Esophagus squamous epithelium (tissue), 4 donors: ENCODE data around the gene RBKS.

Experiments
- POLR2A ChIP-seq, 4 donors: fragments of 450-650 bp; IDR thresholded peaks; one replicate each; pipeline ENCODE4 v1.6.1; 2017; ENCODE audit warnings: antibody characterized with exemption in 4 of 4, mild to moderate bottlenecking in 4 of 4, moderate library complexity in 3 of 4
- TF ChIP-seq, protein P1 (sequence below), 6 experiments: fragments of 450-650 bp in 4 of 6; fragments of 200-600 bp in 2 of 6; sonication (generic) in 2 of 6; IDR thresholded peaks; one replicate each; pipeline ENCODE4 v1.5.1; 2016 to 2019; ENCODE audit warnings: antibody characterized with exemption in 6 of 6, mild to moderate bottlenecking in 4 of 6, moderate library complexity in 4 of 6

GRCh38 chr2:27931361-27931950 lies 41.3 kb upstream of the RBKS start:
- no peak for TF ChIP-seq POLR2A (IDR thresholded peaks at IDR 0.05)
- TF ChIP-seq, protein P1, sequence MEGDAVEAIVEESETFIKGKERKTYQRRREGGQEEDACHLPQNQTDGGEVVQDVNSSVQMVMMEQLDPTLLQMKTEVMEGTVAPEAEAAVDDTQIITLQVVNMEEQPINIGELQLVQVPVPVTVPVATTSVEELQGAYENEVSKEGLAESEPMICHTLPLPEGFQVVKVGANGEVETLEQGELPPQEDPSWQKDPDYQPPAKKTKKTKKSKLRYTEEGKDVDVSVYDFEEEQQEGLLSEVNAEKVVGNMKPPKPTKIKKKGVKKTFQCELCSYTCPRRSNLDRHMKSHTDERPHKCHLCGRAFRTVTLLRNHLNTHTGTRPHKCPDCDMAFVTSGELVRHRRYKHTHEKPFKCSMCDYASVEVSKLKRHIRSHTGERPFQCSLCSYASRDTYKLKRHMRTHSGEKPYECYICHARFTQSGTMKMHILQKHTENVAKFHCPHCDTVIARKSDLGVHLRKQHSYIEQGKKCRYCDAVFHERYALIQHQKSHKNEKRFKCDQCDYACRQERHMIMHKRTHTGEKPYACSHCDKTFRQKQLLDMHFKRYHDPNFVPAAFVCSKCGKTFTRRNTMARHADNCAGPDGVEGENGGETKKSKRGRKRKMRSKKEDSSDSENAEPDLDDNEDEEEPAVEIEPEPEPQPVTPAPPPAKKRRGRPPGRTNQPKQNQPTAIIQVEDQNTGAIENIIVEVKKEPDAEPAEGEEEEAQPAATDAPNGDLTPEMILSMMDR (IDR thresholded peaks at IDR 0.05) = no peak
